Naive thymus-derived CD8-positive, alpha-beta T cell (primary cell): ENCODE results near the gene MYO3B. TPM values are rescaled to one million over a fixed set of nuclear protein-coding genes. Genes with fewer than 3 reads are reported as not detected.
A peak's percentile ranks its signal among the peaks of the same experiment; 100 is the strongest.

Experiments
- ATAC-seq, 2 donors: fragments of 150-1000 bp; cut with Tn5 transposase in 1 of 2; sonication (Bioruptor Pico), chemical (Tn5 transposase) in 1 of 2; 1 replicate in 1 of 2; 2 replicates in 1 of 2; pipeline ENCODE4 v1.10.0; 2021; ENCODE audit warnings: mild to moderate bottlenecking in 2 of 2, moderate library complexity in 2 of 2
- POLR2A ChIA-PET: fragments of 350-600 bp; sonication (Branson Sonifier 250); formaldehyde crosslinking; loops from one replicate; lab custom pipeline; 2021; ENCODE audit warnings: antibody characterized with exemption; lab: Charles Lee
- DNase-seq, 10 donors: peaks; one replicate each; pipeline versions ENCODE4 v3.0.0 to v3.0.0-alpha.2; 2020 to 2022
- H3K27ac Mint-ChIP-seq, 10 donors: one replicate each; pipeline ENCODE4 v1.8.0; 2020 to 2022; ENCODE audit warnings: mild to moderate bottlenecking in 10 of 10, mixed read lengths in 10 of 10, moderate library complexity in 4 of 10, inconsistent platforms in 1 of 10
- H3K27me3 Mint-ChIP-seq, 5 donors: one replicate each; pipeline ENCODE4 v1.8.0; 2021 to 2022; ENCODE audit warnings: mixed read lengths in 5 of 5
- H3K36me3 Mint-ChIP-seq, 3 donors: one replicate each; pipeline ENCODE4 v1.8.0; 2020 to 2022; ENCODE audit warnings: mixed read lengths in 3 of 3, mild to moderate bottlenecking in 2 of 3, inconsistent platforms in 1 of 3
- H3K4me1 Mint-ChIP-seq, 4 donors: one replicate each; pipeline ENCODE4 v1.8.0; 2021 to 2022; ENCODE audit warnings: mixed read lengths in 4 of 4
- H3K4me3 Mint-ChIP-seq, 10 donors: one replicate each; pipeline ENCODE4 v1.8.0; 2020 to 2022; ENCODE audit warnings: mild to moderate bottlenecking in 10 of 10, mixed read lengths in 10 of 10, moderate library complexity in 6 of 10, inconsistent platforms in 1 of 10
- H3K9me3 Mint-ChIP-seq, 9 donors: one replicate each; pipeline ENCODE4 v1.8.0; 2020 to 2022; ENCODE audit warnings: mixed read lengths in 9 of 9, mild to moderate bottlenecking in 3 of 9, inconsistent platforms in 1 of 9, moderate library complexity in 1 of 9
- polyA plus RNA-seq, 3 donors: library from polyadenylated mRNA; unstranded; fragments of 300-500 nt; fragmentation: Illumina TruSeq; gene quantifications; one replicate each; pipeline ENCODE4 v1.2.3, GENCODE V29; 2021
- total RNA-seq, 8 experiments: library from RNA in 2 of 8; stranded (reverse) in 2 of 8; gene quantifications; one replicate each; pipeline ENCODE4 v1.2.3 and lab custom pipeline; 2021 to 2026

Gene MYO3B
- total and polyA plus RNA-seq, 5 experiments from 2014 or later: not detected

GRCh38 chr2:170310876-170311502 is 133.0 kb downstream of the MYO3B start:
- H3K9me3 Mint-ChIP-seq: no peaks in the 10 kb centered on the region
- no peak overlapping the region for H3K27ac Mint-ChIP-seq
- POLR2A ChIA-PET: no interaction called here
- H3K36me3 Mint-ChIP-seq: no peaks in the 10 kb centered on the region
- DNase-seq (no peak), ATAC-seq (no peak)
- no peaks in the 10 kb centered on the region for H3K4me1 Mint-ChIP-seq
- peaks cover 6 to 31% (median 13%) of the 10 kb centered on the region in 5 donors for H3K27me3 Mint-ChIP-seq
- H3K4me3 Mint-ChIP-seq: no peak overlapping the region

DNA sequence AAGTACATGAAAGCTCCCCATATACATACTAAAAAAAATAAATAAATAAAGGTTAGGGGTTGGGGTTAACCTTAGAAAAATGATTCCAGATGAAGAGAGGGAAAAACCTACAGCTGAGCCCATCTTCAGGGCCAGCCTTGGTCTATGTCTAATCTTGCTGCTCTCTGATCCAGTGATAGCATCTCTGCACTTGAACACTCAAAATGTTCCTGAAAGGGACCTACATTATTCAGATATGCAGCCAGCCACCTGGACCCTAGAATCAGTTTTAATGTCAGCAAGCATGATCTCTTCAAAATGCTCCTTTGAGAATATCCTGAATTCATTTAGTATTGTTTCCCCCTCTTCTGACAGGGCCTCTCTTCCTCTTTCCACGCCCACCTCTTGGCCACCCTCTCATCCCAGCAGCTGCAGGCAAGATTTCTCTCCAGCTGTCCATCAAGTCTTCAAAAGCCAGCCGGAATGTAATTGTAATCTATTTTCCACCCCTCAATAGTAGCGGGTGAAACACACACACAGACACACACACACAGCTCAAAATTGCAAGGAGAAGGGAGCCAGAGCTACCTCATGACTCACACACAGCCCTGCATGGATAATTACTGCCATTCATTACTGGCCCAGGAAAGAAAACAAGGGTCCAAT is 135.5 kb downstream of the MYO3B start:
- DNase-seq (no peak), ATAC-seq (no peak)
- peaks cover 0 to 4% (median 0%) of the 10 kb centered on the region in 9 donors for H3K9me3 Mint-ChIP-seq
- no peaks in the 10 kb centered on the region for H3K4me1 Mint-ChIP-seq
- H3K27me3 Mint-ChIP-seq: peaks cover 13 to 50% (median 21%) of the 10 kb centered on the region in 5 donors
- POLR2A ChIA-PET: no interaction called here
- H3K4me3 Mint-ChIP-seq: no peak overlapping the region
- H3K36me3 Mint-ChIP-seq: no peaks in the 10 kb centered on the region
- no peak overlapping the region for H3K27ac Mint-ChIP-seq

DNA sequence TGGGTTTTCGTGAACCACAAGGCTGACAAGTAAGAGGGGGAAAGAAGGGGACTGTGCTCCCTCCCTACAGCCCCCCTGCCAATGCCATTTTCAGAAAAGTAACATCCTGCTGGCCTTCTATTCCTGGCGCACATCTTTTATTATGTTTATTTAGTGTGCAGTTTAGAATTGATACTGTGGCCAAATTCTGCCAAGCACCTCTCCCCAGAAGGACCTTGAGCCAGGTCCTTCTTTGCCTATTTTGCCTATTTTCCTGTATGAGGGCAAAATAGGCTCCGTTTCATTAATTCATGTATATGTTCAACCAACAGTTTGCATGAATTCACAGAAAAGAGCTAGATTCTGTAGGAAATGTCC is 136.0 kb downstream of the MYO3B start:
- POLR2A ChIA-PET: no interaction called here
- peaks cover 16 to 54% (median 22%) of the 10 kb centered on the region in 5 donors for H3K27me3 Mint-ChIP-seq
- no peaks in the 10 kb centered on the region for H3K4me1 Mint-ChIP-seq
- H3K36me3 Mint-ChIP-seq: no peaks in the 10 kb centered on the region
- no peak overlapping the region for H3K27ac Mint-ChIP-seq
- ATAC-seq (no peak), DNase-seq (no peak)
- H3K4me3 Mint-ChIP-seq: no peak overlapping the region
- H3K9me3 Mint-ChIP-seq: peaks cover 0 to 7% (median 0%) of the 10 kb centered on the region in 9 donors

DNA sequence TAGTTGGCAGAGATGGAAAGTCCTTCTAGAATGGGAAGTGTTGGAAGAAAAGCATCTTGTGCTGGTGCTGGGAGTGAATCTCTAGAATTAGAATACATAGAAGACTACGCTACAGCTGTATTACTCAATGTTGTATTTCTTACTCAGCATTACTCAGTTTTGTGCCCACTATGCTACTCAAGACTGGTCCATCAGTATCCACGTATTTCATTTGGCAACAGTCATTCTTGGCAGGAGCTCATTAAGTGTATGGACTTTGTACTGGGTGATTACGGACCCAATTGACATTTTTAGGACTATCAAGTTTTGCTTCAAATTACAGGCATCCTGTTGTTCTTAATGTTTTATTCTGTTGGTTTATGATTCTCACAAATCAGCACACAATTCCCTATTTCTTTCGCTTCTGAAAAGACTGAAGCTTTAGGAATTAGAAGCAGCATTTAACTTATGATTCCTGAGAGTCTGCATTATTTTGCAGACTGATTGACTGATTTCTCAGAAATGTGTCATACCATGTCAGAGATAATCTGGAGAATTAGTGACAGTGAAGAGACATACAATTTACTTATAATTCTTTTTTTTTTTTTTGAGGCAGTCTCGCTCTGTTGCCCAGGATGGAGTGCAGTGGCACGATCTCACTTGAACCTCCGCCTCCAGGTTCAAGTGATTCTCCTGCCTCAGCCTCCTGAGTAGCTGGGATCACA is 136.9 kb downstream of the MYO3B start:
- DNase-seq: no peak
- Mint-ChIP-seq H3K27ac (no peak overlapping the region), H3K4me3 (no peak overlapping the region), H3K27me3 (peaks cover 16 to 54% (median 22%) of the 10 kb centered on the region in 5 donors), H3K9me3 (peaks cover 0 to 13% (median 2%) of the 10 kb centered on the region in 9 donors), H3K4me1 (no peaks in the 10 kb centered on the region), H3K36me3 (peaks cover 0 to 9% (median 0%) of the 10 kb centered on the region in 3 donors)
- POLR2A ChIA-PET: no interaction called here
- ATAC-seq: no peak

- no peak overlapping the region for H3K4me3 Mint-ChIP-seq
- POLR2A ChIA-PET: no interaction called here
- H3K36me3 Mint-ChIP-seq: peaks cover 0 to 11% (median 0%) of the 10 kb centered on the region in 3 donors
- H3K27me3 Mint-ChIP-seq: peaks cover 10 to 32% (median 16%) of the 10 kb centered on the region in 5 donors
- H3K4me1 Mint-ChIP-seq: no peaks in the 10 kb centered on the region
- peaks cover 0 to 28% (median 6%) of the 10 kb centered on the region in 9 donors for H3K9me3 Mint-ChIP-seq
- ATAC-seq (no peak), DNase-seq (no peak)
- no peak overlapping the region for H3K27ac Mint-ChIP-seq
Observed at GRCh38 chr2:170320948-170321347, 143.0 kb downstream of the MYO3B start.

DNA sequence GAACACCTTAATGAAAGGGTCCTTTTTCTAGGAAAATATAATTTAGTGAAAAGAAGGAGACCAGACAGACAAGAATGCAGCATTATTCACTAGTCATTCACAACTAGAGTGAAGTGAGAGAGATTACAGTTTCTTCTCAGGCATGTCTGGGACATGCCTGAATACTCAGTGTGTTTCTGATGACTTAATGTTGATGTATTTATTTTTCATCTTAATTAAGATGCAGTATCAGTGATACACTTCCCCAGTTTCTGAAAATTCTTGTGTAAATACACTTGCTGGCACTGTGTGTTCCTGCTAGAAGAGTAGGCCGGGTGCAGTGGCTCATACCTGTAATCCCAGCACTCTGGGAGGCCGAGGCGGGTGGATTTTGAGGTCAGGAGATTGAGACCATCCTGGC is 143.6 kb downstream of the MYO3B start:
- H3K27me3 Mint-ChIP-seq: peaks cover 10 to 30% (median 15%) of the 10 kb centered on the region in 5 donors
- peaks cover 0 to 11% (median 0%) of the 10 kb centered on the region in 3 donors for H3K36me3 Mint-ChIP-seq

DNA sequence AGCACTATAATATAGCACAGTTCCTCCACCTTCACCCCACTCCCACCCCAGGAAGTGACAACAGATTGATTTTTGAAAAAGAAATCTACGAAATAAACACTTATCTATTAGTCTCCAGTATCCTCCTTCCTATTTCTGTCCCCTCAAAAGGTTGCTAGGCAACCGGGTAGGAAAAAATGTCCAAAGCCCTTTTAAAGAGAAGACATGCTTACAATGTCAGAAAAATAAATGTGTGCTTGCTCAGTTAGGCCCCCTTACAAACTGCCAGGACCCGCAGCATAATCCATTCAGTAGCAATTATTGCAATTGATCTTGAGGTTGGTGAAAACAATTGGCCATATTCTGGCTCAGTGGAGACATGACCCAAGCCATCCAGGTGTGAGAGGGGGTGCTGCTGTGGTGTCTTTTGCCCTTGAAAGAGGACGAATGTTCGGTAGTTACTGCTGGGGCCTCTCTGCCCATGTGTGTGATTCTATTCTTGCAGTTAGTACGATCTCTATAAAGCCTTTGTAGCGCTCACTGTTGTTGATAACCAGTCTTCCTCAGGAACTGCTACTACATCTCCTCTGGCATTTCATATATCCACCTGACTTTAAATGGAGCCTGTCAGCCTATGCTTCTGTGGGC is 144.3 kb downstream of the MYO3B start:
- no peak for DNase-seq
- no peak for ATAC-seq
- no peaks in the 10 kb centered on the region for H3K4me1 Mint-ChIP-seq
- H3K9me3 Mint-ChIP-seq: peaks cover 0 to 28% (median 5%) of the 10 kb centered on the region in 9 donors
- no peak overlapping the region for H3K4me3 Mint-ChIP-seq
- peaks cover 10 to 23% (median 11%) of the 10 kb centered on the region in 5 donors for H3K27me3 Mint-ChIP-seq
- H3K27ac Mint-ChIP-seq: no peak overlapping the region
- POLR2A ChIA-PET: no interaction called here
- H3K36me3 Mint-ChIP-seq: peaks cover 0 to 11% (median 0%) of the 10 kb centered on the region in 3 donors

More for the DNA sequence above, 143.6 kb downstream of the MYO3B start:
- POLR2A ChIA-PET: no interaction called here
- no peak for DNase-seq
- no peak for ATAC-seq
- Mint-ChIP-seq H3K9me3 (peaks cover 0 to 28% (median 6%) of the 10 kb centered on the region in 9 donors), H3K4me1 (no peaks in the 10 kb centered on the region), H3K27ac (no peak overlapping the region), H3K4me3 (no peak overlapping the region)

GRCh38 chr2:170323743-170324142 is 145.8 kb downstream of the MYO3B start:
- Mint-ChIP-seq H3K27ac (no peak overlapping the region), H3K9me3 (peaks cover 0 to 26% (median 5%) of the 10 kb centered on the region in 9 donors), H3K36me3 (peaks cover 0 to 11% (median 0%) of the 10 kb centered on the region in 3 donors), H3K4me1 (no peaks in the 10 kb centered on the region), H3K4me3 (no peak overlapping the region), H3K27me3 (peaks cover under 1 to 10% (median 2%) of the 10 kb centered on the region in 5 donors)
- POLR2A ChIA-PET: no interaction called here
- ATAC-seq (no peak), DNase-seq (no peak)

DNA sequence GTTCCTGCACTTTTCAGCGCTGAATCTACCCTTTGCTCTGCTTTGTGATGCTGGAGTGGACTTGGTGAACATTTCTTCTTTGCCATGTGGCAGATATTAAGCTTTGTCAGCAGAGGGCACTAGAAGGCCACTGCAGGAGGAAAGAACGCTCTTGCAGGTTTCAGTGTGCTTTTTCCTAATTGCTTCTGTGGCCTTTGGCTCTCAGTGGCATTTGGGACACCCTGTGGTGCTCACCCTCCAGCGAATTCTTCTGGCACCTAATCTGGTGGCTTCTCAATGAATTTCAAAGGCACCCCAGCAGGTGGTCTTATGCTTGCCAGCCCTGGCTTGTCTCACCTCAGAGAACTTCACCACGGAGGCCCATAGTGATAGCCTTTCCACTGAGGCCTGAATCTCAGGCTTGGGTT is 146.7 kb downstream of the MYO3B start:
- peak in 9 of 10 donors; percentile 1 to 52 (median 30) for DNase-seq
- H3K9me3 Mint-ChIP-seq: peaks cover 0 to 17% (median 4%) of the 10 kb centered on the region in 9 donors
- peak in 1 of 2 donors; percentile 40 for ATAC-seq
- no peak overlapping the region for H3K27ac Mint-ChIP-seq
- POLR2A ChIA-PET: no interaction called here
- H3K4me3 Mint-ChIP-seq: no peak overlapping the region
- H3K27me3 Mint-ChIP-seq: peaks cover 0 to 9% (median 2%) of the 10 kb centered on the region in 5 donors
- H3K36me3 Mint-ChIP-seq: peaks cover 0 to 5% (median 0%) of the 10 kb centered on the region in 3 donors
- H3K4me1 Mint-ChIP-seq: no peaks in the 10 kb centered on the region

DNA sequence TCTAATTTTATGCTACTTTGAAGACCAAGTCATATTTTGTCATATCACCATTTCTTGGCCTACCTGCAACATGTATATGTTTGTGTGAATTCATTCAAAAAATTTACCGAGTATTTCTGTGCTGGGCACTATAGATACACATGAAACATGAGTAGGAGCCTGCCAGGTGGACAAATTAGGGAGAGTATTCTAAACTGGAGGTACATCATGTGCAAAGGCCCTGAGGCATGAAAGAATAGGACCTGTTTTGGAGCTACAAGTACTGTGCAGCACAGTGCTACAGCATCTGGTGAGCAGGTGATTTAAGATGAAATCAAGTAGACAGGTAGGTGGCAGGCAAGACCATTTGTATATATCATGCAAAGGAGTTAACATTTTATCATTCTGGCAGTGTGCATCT is 152.9 kb downstream of the MYO3B start:
- Mint-ChIP-seq H3K27me3 (peaks cover 3 to 10% (median 7%) of the 10 kb centered on the region in 5 donors), H3K9me3 (peaks cover 0 to 5% (median 0%) of the 10 kb centered on the region in 9 donors), H3K27ac (no peak overlapping the region), H3K36me3 (no peaks in the 10 kb centered on the region), H3K4me3 (no peak overlapping the region), H3K4me1 (no peaks in the 10 kb centered on the region)
- ATAC-seq (no peak), DNase-seq (no peak)
- POLR2A ChIA-PET: no interaction called here

DNA sequence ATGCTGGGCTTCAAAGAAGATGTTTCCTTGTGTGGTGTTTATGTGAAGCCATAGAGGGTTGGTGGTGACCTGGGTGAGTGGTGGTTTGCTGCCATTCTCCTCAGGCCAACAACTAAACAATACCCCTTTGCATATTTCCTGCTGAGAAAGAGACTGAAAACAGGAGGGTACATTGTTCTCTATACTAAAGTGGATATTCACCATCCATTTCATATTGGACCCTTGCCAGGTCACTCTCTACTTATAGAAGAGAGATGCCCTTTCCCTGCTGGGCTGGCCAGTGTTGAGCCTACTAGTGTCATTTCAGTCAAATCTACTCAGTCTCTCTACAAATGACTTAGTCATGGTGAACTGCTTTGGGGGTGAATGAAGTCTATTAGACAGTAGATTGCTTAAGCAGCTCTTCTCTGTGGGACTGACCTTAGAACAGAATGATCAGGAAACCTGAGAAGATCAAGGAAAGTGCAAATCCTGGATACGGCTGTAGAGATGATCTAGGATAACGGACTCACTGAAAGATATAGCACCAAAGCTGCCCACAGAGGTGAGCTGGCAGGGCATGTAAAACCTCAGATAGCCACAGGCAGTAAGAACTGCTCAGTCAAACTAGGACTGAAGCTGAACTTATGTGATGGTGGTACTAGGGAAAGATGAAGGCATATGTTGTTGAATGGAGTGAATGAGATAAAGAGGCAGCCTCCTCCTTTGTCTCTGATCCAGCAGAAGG is 154.9 kb downstream of the MYO3B start:
- Mint-ChIP-seq H3K27ac (no peak overlapping the region), H3K4me1 (no peaks in the 10 kb centered on the region), H3K4me3 (no peak overlapping the region), H3K36me3 (no peaks in the 10 kb centered on the region), H3K9me3 (peaks cover 0 to 5% (median 0%) of the 10 kb centered on the region in 9 donors), H3K27me3 (peaks cover 3 to 13% (median 7%) of the 10 kb centered on the region in 5 donors)
- POLR2A ChIA-PET: no interaction called here
- DNase-seq: no peak
- ATAC-seq: no peak

- H3K9me3 Mint-ChIP-seq: peaks cover 0 to 5% (median 0%) of the 10 kb centered on the region in 9 donors
- DNase-seq (no peak), ATAC-seq (no peak)
- no peak overlapping the region for H3K27ac Mint-ChIP-seq
- H3K4me1 Mint-ChIP-seq: peaks cover 0 to 1% (median 0%) of the 10 kb centered on the region in 4 donors
- H3K4me3 Mint-ChIP-seq: no peak overlapping the region
- H3K36me3 Mint-ChIP-seq: no peaks in the 10 kb centered on the region
- H3K27me3 Mint-ChIP-seq: peaks cover 3 to 13% (median 9%) of the 10 kb centered on the region in 5 donors
- POLR2A ChIA-PET: no interaction called here
Observed at GRCh38 chr2:170335351-170335750, 157.4 kb downstream of the MYO3B start.
